Keratinocyte (primary cell): ENCODE results near the gene SLC43A3. TPM values are rescaled to one million over a fixed set of nuclear protein-coding genes. Genes with fewer than 3 reads are reported as not detected.

Experiments
- DNase-seq: peaks from one replicate; pipeline ENCODE4 v3.0.0-alpha.2; 2011; ENCODE audit warnings: low read depth, missing footprints, low spot score
- FAIRE-seq: peaks from 2 replicates; lab custom pipeline; 2011; peaks lifted over from hg19 to GRCh38; lab: Jason Lieb, UNC
- H2AFZ ChIP-seq: 2 replicates; pipeline ENCODE4 v1.6.0; 2012; ENCODE audit warnings: low read length, control low read depth, inconsistent platforms; ENCODE audit not compliant: control insufficient read depth
- H3K27ac ChIP-seq: 2 replicates; pipeline ENCODE4 v1.5.1; 2011; ENCODE audit warnings: low read length; ENCODE audit not compliant: control insufficient read depth, insufficient read depth
- H3K27me3 ChIP-seq: 3 replicates; pipeline ENCODE4 v1.6.0; 2011; ENCODE audit warnings: low read length; ENCODE audit not compliant: control insufficient read depth, insufficient read depth; ENCODE audit errors: extremely low read depth
- H3K36me3 ChIP-seq, 2 experiments: 2 replicates in 1 of 2; 3 replicates in 1 of 2; pipeline ENCODE4 v1.5.1; 2011; ENCODE audit warnings: low read length in 2 of 2, mild to moderate bottlenecking in 1 of 2; ENCODE audit not compliant: control insufficient read depth in 2 of 2, insufficient read depth in 2 of 2; ENCODE audit errors: extremely low read depth in 1 of 2
- H3K4me1 ChIP-seq: 3 replicates; pipeline ENCODE4 v1.5.1; 2011; ENCODE audit warnings: low read length; ENCODE audit not compliant: control insufficient read depth, insufficient read depth; ENCODE audit errors: extremely low read depth
- H3K4me2 ChIP-seq: 3 replicates; pipeline ENCODE4 v1.6.0; 2011; ENCODE audit warnings: low read depth, low read length; ENCODE audit not compliant: control insufficient read depth, insufficient read depth; ENCODE audit errors: extremely low read depth
- H3K4me3 ChIP-seq, 3 experiments: fragments of 200-600 bp in 1 of 3; sonication (generic) in 1 of 3; 2 replicates in 2 of 3; 3 replicates in 1 of 3; pipeline ENCODE4 v1.5.1; 2011 to 2016; ENCODE audit warnings: low read length in 3 of 3, mild to moderate bottlenecking in 3 of 3, control low read depth in 2 of 3, inconsistent platforms in 1 of 3, low read depth in 1 of 3, mixed read lengths in 1 of 3, mixed run types in 1 of 3, moderate library complexity in 1 of 3; ENCODE audit not compliant: control insufficient read depth in 2 of 3, insufficient read depth in 2 of 3; ENCODE audit errors: extremely low read depth in 1 of 3
- H3K79me2 ChIP-seq: 2 replicates; pipeline ENCODE4 v1.6.0; 2012; ENCODE audit warnings: low read length; ENCODE audit not compliant: control insufficient read depth, insufficient read depth
- H3K9ac ChIP-seq: 3 replicates; pipeline ENCODE4 v1.6.0; 2011; ENCODE audit warnings: low read length; ENCODE audit not compliant: control insufficient read depth, insufficient read depth; ENCODE audit errors: extremely low read depth
- H3K9me1 ChIP-seq: 3 replicates; pipeline ENCODE4 v1.6.0; 2011; ENCODE audit warnings: low read length; ENCODE audit not compliant: control insufficient read depth, insufficient read depth; ENCODE audit errors: extremely low read depth
- H3K9me3 ChIP-seq: 2 replicates; pipeline ENCODE4 v1.5.1; 2012; ENCODE audit warnings: low read depth, low read length; ENCODE audit not compliant: control insufficient read depth
- H4K20me1 ChIP-seq: 3 replicates; pipeline ENCODE4 v1.6.0; 2011; ENCODE audit warnings: low read length; ENCODE audit not compliant: control insufficient read depth, insufficient read depth; ENCODE audit errors: extremely low read depth
- EZH2 ChIP-seq: IDR thresholded peaks from one replicate; pipeline ENCODE4 v1.6.1; 2012; ENCODE audit warnings: inconsistent platforms, mild to moderate bottlenecking, low read length, moderate library complexity
- dilution Hi-C: fragments of 300-500 bp; cut with MboI; formaldehyde crosslinking; loops from one replicate; pipeline ENCODE4 v1.7.0; 2020; ENCODE audit warnings: low sequenced_read_pairs; ENCODE audit not compliant: extremely low pct_ligation_motif_present
- polyA plus RNA-seq, 5 experiments: library from polyadenylated mRNA; depleted of rRNA in 3 of 5; stranded (reverse) in 3 of 5; stranded (forward) in 1 of 5; unstranded in 1 of 5; fragments of >200 nt; gene quantifications; 1 replicate in 1 of 5; 2 replicates in 3 of 5; 3 replicates in 1 of 5; pipeline versions ENCODE4 v1.2.1 to v1.2.3, GENCODE V29; 2011 to 2012; ENCODE audit warnings: missing spikeins in 2 of 5, low read depth in 1 of 5, low replicate concordance in 1 of 5
- TF ChIP-seq, protein P1 (sequence below), 3 experiments: IDR thresholded peaks in 1 of 3; conservative IDR thresholded peaks in 1 of 3; optimal IDR thresholded peaks in 1 of 3; 2 replicates in 2 of 3; 3 replicates in 1 of 3; pipeline versions ENCODE3 to v1.5.1; 2011; ENCODE audit warnings: low read length in 3 of 3, mild to moderate bottlenecking in 3 of 3, moderate library complexity in 2 of 3, control low read depth in 1 of 3, inconsistent platforms in 1 of 3; ENCODE audit not compliant: insufficient read depth in 2 of 3; ENCODE audit errors: extremely low read depth in 1 of 3

The SLC43A3 gene
- polyA plus RNA-seq, 1 donor (not counting 4 experiments of a cell fraction or from before 2014, with no cell fraction given), result 48.1 TPM

DNA sequence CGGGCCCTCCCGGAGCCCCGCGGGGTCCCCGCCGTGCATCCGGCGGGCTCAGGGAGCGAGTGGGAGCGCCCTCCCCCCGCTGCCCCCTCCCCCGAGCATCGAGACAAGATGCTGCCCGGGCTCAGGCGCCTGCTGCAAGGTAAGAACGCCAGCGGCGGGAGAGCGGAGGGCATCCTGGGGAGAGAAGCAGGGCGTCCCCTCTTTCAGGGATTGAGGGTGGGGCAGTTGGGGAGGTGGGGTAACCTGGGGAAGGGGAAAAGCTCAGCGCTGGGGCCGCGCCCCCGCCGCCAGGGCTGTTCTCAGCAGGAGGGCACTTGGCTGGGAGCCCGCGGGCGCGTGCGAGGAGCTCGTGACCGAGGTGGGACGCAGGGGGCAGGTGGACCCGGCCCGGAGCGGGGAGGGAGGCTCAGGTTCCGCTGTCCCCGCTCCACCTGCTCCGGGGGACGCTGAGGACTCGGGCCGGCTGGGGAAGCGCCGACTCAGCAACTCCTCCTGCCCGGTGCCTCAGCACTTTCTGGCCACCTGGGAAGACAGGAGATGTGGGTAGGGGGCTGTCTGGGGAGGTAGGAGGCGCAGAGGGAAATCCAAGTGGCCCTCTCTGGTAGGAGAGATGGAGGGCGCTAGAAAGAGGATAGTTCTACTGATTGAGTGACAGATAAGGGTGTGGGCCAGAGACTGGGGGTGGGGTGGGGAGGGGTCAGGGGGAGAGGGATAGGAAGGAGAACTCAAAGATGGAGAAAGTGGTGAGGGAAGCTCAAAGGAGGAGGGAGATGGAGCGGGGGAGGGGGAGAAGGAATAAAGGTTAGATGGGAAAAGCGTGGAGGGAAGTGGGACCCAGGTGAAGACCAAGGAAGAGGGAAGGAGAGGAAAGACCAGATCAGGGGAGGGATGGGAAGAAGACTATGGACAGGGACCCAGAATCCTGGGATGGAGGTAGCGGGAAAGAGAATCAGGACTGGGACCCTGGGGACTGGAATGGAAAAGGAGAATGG lies 34.1 kb upstream of the SLC43A3 start:
- Histone ChIP-seq H3K4me3 (no peak overlapping the region), H3K9ac (no peak overlapping the region), H3K27ac (no peak overlapping the region), H4K20me1 (no peaks in the 10 kb centered on the region), H3K79me2 (no peaks in the 10 kb centered on the region), H3K4me1 (peaks cover 20% of the 10 kb centered on the region), H3K27me3 (peaks cover 42% of the 10 kb centered on the region), H3K9me3 (no peaks in the 10 kb centered on the region), H2AFZ (no peak overlapping the region), H3K9me1 (no peaks in the 10 kb centered on the region), H3K36me3 (no peaks in the 10 kb centered on the region), H3K4me2 (no peak overlapping the region)
- peak; percentile 65 for TF ChIP-seq EZH2
- TF ChIP-seq, protein P1, sequence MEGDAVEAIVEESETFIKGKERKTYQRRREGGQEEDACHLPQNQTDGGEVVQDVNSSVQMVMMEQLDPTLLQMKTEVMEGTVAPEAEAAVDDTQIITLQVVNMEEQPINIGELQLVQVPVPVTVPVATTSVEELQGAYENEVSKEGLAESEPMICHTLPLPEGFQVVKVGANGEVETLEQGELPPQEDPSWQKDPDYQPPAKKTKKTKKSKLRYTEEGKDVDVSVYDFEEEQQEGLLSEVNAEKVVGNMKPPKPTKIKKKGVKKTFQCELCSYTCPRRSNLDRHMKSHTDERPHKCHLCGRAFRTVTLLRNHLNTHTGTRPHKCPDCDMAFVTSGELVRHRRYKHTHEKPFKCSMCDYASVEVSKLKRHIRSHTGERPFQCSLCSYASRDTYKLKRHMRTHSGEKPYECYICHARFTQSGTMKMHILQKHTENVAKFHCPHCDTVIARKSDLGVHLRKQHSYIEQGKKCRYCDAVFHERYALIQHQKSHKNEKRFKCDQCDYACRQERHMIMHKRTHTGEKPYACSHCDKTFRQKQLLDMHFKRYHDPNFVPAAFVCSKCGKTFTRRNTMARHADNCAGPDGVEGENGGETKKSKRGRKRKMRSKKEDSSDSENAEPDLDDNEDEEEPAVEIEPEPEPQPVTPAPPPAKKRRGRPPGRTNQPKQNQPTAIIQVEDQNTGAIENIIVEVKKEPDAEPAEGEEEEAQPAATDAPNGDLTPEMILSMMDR (optimal IDR thresholded peaks at IDR 0.05 in 1 of 3, IDR thresholded peaks at IDR 0.05 in 1 of 3, conservative IDR thresholded peaks at IDR 0.05 in 1 of 3; ENCODE audit: extremely low read depth in 1 of 3, insufficient read depth in 2 of 3, low read length in 3 of 3), result no peak
- FAIRE-seq, result no peak
- DNase-seq, result no peak
- dilution Hi-C loops, result no loop called here

DNA sequence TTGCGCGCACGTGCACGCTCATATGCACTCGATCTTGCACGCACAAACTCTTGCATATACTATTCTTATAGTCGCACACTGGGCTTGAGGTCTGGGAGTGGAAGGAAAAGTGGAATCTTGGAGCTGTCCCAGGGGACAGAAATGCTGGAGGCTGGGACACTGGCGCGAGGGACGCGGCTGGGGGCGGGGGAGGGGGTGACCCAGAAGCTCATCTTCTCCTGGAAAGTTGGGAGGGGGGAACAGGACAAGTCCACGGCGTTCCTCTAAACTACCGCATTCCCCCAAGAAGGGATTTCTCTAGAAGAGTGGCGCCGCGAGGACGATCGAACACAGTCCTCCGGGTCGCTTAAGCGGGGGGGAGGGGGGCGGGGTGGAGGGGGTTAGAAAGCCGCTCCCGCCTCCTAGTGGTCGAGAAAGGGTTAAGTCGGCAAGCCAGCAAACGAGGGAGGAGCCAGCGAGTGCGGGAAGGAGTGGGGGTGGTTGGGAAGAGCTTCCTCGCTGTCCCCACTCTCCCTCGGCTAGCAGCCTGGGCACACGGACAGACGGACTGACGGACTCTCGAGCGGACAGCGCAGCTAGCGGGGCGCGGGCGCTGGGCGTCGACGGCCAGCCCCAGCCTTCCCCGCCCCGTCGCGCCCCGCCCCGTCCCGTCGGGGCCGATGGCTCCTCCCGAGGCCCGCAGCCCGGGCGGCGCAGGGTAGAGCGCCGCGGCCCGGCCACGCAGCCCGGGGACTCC lies 33.3 kb upstream of the SLC43A3 start, which contains the start of gene RTN4RL2:
RTN4RL2 (plus strand) TSS at position 507 of the 736 bp plus-strand sequence. CDS start 338 bp downstream, outside the sequence.
- peaks cover 20% of the 10 kb centered on the region for H3K4me1 ChIP-seq
- peak within 1 kb of the TSS; percentile 56 for H2AFZ ChIP-seq
- H3K27ac ChIP-seq, result no peak within 1 kb of the TSS
- dilution Hi-C loops, result no loop called here
- no peak for DNase-seq
- no peaks in the 10 kb centered on the region for H4K20me1 ChIP-seq
- H3K27me3 ChIP-seq, result peaks cover 42% of the 10 kb centered on the region
- H3K79me2 ChIP-seq, result no peaks in the 10 kb centered on the region
- no peak for TF ChIP-seq EZH2
- TF ChIP-seq, protein P1 (optimal IDR thresholded peaks at IDR 0.05 in 1 of 3, IDR thresholded peaks at IDR 0.05 in 1 of 3, conservative IDR thresholded peaks at IDR 0.05 in 1 of 3; ENCODE audit: extremely low read depth in 1 of 3, insufficient read depth in 2 of 3, low read length in 3 of 3), result peak in 2 of 3 experiments; percentile 4 to 49
- H3K9me1 ChIP-seq, result no peaks in the 10 kb centered on the region
- peak within 1 kb of the TSS; percentile 93 for H3K4me2 ChIP-seq
- FAIRE-seq, result no peak
- H3K9ac ChIP-seq, result peak within 1 kb of the TSS; percentile 52
- H3K4me3 ChIP-seq, result peak within 1 kb of the TSS; percentile 8 to 79 (median 70)
- no peaks in the 10 kb centered on the region for H3K9me3 ChIP-seq
- no peaks in the 10 kb centered on the region for H3K36me3 ChIP-seq
